Breast epithelium (tissue), 4 donors: Measurements from ENCODE around the gene POU4F1. TPM values are rescaled to one million over a fixed set of nuclear protein-coding genes. Genes with fewer than 3 reads are reported as not detected.

Source experiments
- DNase-seq, 2 donors: peaks; one replicate each; pipeline ENCODE4 v3.0.0-alpha.2; 2019; ENCODE audit warnings: low spot score in 2 of 2
- H3K27ac ChIP-seq, 2 donors: fragments of 200-600 bp; sonication (generic) in 1 of 2; one replicate each; pipeline ENCODE4 v1.5.1; 2016 to 2019; ENCODE audit warnings: mild to moderate bottlenecking in 1 of 2
- H3K27me3 ChIP-seq, 2 donors: fragments of 200-600 bp; sonication (generic) in 1 of 2; one replicate each; pipeline versions ENCODE4 v1.5.1 to v1.6.0; 2017 to 2019; ENCODE audit warnings: control low read depth in 1 of 2, mild to moderate bottlenecking in 1 of 2
- H3K36me3 ChIP-seq: fragments of 200-600 bp; one replicate; pipeline ENCODE4 v1.5.1; 2019
- H3K4me1 ChIP-seq, 2 donors: fragments of 200-600 bp; sonication (generic); one replicate each; pipeline ENCODE4 v1.5.1; 2016 to 2019; ENCODE audit warnings: control low read depth in 1 of 2
- H3K4me3 ChIP-seq, 3 donors: fragments of 200-600 bp; sonication (generic); 1 replicate in 2 of 3; 2 replicates in 1 of 3; pipeline ENCODE4 v1.5.1; 2016 to 2019; ENCODE audit warnings: mild to moderate bottlenecking in 3 of 3, moderate library complexity in 2 of 3
- H3K9me3 ChIP-seq, 2 donors: fragments of 200-600 bp; sonication (generic) in 1 of 2; one replicate each; pipeline ENCODE4 v1.5.1; 2016 to 2019; ENCODE audit warnings: control low read depth in 1 of 2
- POLR2A ChIP-seq: fragments of 450-650 bp; IDR thresholded peaks from one replicate; pipeline ENCODE4 v1.6.1; 2016; ENCODE audit warnings: antibody characterized with exemption, mild to moderate bottlenecking, moderate library complexity
- POLR2AphosphoS5 ChIP-seq, 3 donors: sonication (generic); formaldehyde crosslinking; IDR thresholded peaks; one replicate each; pipeline ENCODE4 v1.6.1; 2017; ENCODE audit warnings: antibody characterized with exemption in 3 of 3
- intact Hi-C: fragments of 100-400 bp; cut with DNase I; formaldehyde crosslinking; loops from one replicate; pipeline ENCODE4 v1.15.1; 2023; ENCODE audit warnings: low total_unique reads
- total RNA-seq, 3 donors: library from RNA; depleted of rRNA; stranded (reverse); fragments of >200 nt; gene quantifications; one replicate each; pipeline ENCODE4 v1.1.0, GENCODE V29; 2016
- TF ChIP-seq, protein P1 (sequence below), 3 donors: fragments of 450-650 bp; IDR thresholded peaks; one replicate each; pipeline ENCODE4 v1.5.1; 2016 to 2017; ENCODE audit warnings: antibody characterized with exemption in 3 of 3, mild to moderate bottlenecking in 3 of 3, moderate library complexity in 3 of 3

Gene POU4F1
- total RNA-seq, 3 donors from 2014 or later, result not detected

DNA sequence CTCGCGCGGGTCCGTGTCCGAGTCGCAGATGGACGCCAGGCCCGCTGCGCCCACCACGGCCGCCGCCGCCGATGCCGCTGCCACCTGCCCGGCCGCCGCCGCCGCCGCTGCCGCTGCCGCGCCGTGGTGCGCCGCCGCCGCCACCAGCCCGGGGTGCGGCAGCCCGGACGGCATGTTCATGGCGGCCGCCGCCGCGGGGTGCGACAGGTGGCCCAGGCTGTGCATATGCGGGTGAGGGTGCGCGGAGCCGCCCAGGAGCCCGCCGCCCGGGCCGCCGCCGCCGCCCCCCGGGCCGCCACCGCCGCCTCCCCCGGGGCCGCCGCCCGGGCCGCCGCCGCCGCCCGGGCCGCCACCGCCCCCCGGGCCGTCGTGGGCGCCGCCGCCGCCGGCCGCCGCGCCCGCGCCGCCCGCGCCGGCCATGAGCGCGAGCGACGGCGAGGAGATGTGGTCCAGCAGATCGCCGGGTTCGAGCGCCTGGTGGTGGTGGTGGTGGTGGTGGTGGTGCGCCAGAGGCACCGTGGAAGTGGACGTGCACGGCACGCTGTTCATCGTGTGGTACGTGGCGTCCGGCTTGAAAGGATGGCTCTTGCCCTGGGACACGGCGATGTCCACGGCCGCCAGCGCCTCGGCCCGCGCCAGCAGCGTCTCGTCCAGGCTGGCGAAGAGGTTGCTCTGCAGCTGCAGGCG is 1.3 kb downstream of the POU4F1 start:
- H3K36me3 ChIP-seq, result no peaks in the 10 kb centered on the region
- no peak for DNase-seq
- TF ChIP-seq POLR2A, result no peak
- no peak for TF ChIP-seq POLR2AphosphoS5 (IDR thresholded peaks at IDR 0.05)
- TF ChIP-seq, protein P1, sequence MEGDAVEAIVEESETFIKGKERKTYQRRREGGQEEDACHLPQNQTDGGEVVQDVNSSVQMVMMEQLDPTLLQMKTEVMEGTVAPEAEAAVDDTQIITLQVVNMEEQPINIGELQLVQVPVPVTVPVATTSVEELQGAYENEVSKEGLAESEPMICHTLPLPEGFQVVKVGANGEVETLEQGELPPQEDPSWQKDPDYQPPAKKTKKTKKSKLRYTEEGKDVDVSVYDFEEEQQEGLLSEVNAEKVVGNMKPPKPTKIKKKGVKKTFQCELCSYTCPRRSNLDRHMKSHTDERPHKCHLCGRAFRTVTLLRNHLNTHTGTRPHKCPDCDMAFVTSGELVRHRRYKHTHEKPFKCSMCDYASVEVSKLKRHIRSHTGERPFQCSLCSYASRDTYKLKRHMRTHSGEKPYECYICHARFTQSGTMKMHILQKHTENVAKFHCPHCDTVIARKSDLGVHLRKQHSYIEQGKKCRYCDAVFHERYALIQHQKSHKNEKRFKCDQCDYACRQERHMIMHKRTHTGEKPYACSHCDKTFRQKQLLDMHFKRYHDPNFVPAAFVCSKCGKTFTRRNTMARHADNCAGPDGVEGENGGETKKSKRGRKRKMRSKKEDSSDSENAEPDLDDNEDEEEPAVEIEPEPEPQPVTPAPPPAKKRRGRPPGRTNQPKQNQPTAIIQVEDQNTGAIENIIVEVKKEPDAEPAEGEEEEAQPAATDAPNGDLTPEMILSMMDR (IDR thresholded peaks at IDR 0.05), result no peak
- H3K27me3 ChIP-seq, result peaks cover 12 to 93% of the 10 kb centered on the region in 2 donors
- no peak overlapping the region for H3K27ac ChIP-seq
- H3K4me3 ChIP-seq, result peak overlapping the region in 1 of 3 donors; percentile 67
- H3K4me1 ChIP-seq, result peaks cover 3 to 4% of the 10 kb centered on the region in 2 donors
- no peaks in the 10 kb centered on the region for H3K9me3 ChIP-seq
- intact Hi-C loops, result no loop called here

- H3K27me3 ChIP-seq, result peaks cover 12 to 93% of the 10 kb centered on the region in 2 donors
- intact Hi-C loops, result no loop called here
- H3K9me3 ChIP-seq, result no peaks in the 10 kb centered on the region
- no peak for DNase-seq
- H3K4me3 ChIP-seq, result peak overlapping the region in 1 of 3 donors; percentile 58
- no peak for TF ChIP-seq POLR2A
- TF ChIP-seq, protein P1 (IDR thresholded peaks at IDR 0.05), result no peak
- no peak for TF ChIP-seq POLR2AphosphoS5 (IDR thresholded peaks at IDR 0.05)
- no peaks in the 10 kb centered on the region for H3K36me3 ChIP-seq
- no peak overlapping the region for H3K27ac ChIP-seq
- peaks cover 3 to 4% of the 10 kb centered on the region in 2 donors for H3K4me1 ChIP-seq
Measured at GRCh38 chr13:78601124-78601873, 2.1 kb downstream of the POU4F1 start.

DNA sequence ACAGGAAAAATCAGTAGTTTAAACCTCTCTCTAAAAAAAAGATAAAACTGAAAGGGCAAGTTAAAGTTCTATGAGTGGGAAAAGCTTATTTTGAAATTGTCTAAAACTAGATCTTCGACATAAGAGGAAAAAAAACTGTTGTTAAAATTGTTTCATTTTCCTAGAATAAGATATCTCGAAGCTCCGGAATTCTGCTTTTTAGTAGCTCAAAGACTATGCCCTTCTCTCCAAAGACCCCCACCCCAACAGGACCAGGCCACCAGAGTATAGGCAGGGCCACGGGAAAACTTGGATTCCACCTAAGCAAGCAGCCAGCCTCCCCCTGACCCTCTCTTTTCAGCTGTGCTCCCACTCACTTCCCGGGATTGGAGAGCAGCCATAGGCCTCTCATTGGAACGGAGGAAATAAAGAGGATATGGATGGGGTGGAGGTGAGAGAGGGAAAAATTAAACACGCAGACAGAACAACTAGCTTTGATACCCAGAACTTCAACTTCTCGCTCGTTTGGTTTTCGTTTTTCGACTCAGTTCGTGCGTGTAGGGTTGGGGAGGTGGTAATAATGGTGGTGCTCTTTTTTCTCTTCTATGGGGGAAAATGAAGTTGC is 3.0 kb downstream of the POU4F1 start:
- no peak overlapping the region for H3K27ac ChIP-seq
- no peaks in the 10 kb centered on the region for H3K36me3 ChIP-seq
- DNase-seq, result no peak
- H3K4me1 ChIP-seq, result peaks cover 3 to 4% of the 10 kb centered on the region in 2 donors
- H3K27me3 ChIP-seq, result peaks cover 11 to 93% of the 10 kb centered on the region in 2 donors
- no peak for TF ChIP-seq POLR2AphosphoS5 (IDR thresholded peaks at IDR 0.05)
- TF ChIP-seq, protein P1 (IDR thresholded peaks at IDR 0.05), result no peak
- TF ChIP-seq POLR2A, result no peak
- intact Hi-C loops, result no loop called here
- no peak overlapping the region for H3K4me3 ChIP-seq
- H3K9me3 ChIP-seq, result no peaks in the 10 kb centered on the region

GRCh38 chr13:78599645-78600279 is 3.6 kb downstream of the POU4F1 start:
- Histone ChIP-seq H3K36me3 (no peaks in the 10 kb centered on the region), H3K27ac (no peak overlapping the region), H3K9me3 (no peaks in the 10 kb centered on the region), H3K27me3 (peaks cover 8 to 93% of the 10 kb centered on the region in 2 donors), H3K4me3 (no peak overlapping the region), H3K4me1 (peaks cover 3 to 4% of the 10 kb centered on the region in 2 donors)
- DNase-seq, result no peak
- no peak for TF ChIP-seq POLR2AphosphoS5 (IDR thresholded peaks at IDR 0.05)
- TF ChIP-seq POLR2A, result no peak
- TF ChIP-seq, protein P1 (IDR thresholded peaks at IDR 0.05), result no peak
- intact Hi-C loops, result no loop called here
